ENCODE measurements around the gene RPP30. TPM values are rescaled to one million over a fixed set of nuclear protein-coding genes. Genes with fewer than 3 reads are reported as not detected.

Gene RPP30
- total RNA-seq, 2 experiments from 2014 or later = 55.8 to 56.8 TPM

DNA sequence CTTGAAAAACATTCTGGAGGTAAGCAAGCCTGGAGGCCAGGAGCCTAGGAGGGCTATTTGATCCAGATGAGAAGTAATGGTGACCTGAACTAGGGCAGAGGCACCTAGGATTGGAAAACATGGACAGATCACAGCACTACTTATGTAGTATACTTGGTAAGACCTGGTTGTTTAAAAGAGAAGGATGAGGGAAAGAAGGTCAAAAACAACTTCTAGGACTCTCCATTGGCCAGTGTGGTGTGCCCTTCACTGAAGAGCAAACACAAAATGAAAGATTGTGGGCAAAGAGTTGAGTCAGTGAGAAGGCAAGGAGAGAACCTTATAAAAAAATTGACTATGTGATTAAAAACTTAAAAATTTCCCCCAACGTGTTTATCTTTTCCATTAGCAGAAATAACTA is 34.8 kb downstream of the RPP30 start:
- DNase-seq (peak; percentile 3), ATAC-seq (peak; percentile 63)
- ChIA-PET CTCF (interaction anchor here (0.7 kb wide), 1 partner anchor 345 kb away, joined by 4 read pairs; no protein-coding TSS in a partner anchor), POLR2A (interaction anchor here (0.9 kb wide), 1 partner anchor 38 kb away, joined by 3 read pairs; no protein-coding TSS in a partner anchor)
- TF ChIP-seq, protein P1, sequence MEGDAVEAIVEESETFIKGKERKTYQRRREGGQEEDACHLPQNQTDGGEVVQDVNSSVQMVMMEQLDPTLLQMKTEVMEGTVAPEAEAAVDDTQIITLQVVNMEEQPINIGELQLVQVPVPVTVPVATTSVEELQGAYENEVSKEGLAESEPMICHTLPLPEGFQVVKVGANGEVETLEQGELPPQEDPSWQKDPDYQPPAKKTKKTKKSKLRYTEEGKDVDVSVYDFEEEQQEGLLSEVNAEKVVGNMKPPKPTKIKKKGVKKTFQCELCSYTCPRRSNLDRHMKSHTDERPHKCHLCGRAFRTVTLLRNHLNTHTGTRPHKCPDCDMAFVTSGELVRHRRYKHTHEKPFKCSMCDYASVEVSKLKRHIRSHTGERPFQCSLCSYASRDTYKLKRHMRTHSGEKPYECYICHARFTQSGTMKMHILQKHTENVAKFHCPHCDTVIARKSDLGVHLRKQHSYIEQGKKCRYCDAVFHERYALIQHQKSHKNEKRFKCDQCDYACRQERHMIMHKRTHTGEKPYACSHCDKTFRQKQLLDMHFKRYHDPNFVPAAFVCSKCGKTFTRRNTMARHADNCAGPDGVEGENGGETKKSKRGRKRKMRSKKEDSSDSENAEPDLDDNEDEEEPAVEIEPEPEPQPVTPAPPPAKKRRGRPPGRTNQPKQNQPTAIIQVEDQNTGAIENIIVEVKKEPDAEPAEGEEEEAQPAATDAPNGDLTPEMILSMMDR (IDR thresholded peaks at IDR 0.05) = no peak
- no peaks in the 10 kb centered on the region for H3K27me3 Mint-ChIP-seq
- H3K36me3 Mint-ChIP-seq (ENCODE audit: low read depth) = peaks cover 36% of the 10 kb centered on the region
- no peak overlapping the region for H3K4me3 Mint-ChIP-seq
- H3K9me3 Mint-ChIP-seq = peaks cover 6% of the 10 kb centered on the region
- H3K4me1 Mint-ChIP-seq (ENCODE audit: low read depth) = peaks cover 14% of the 10 kb centered on the region
- intact Hi-C loops (cut with micrococcal nuclease) = no loop called here
- H3K27ac Mint-ChIP-seq = peak overlapping the region; percentile 43

- ChIA-PET CTCF (interaction anchor here (0.6 to 5.7 kb wide), 40 partner anchors 9 to 387 kb away, joined by 3 to 60 read pairs (median 4); no protein-coding TSS in a partner anchor), POLR2A (no interaction called here)
- H3K4me3 Mint-ChIP-seq = no peak overlapping the region
- TF ChIP-seq, protein P1 (IDR thresholded peaks at IDR 0.05) = peak; percentile 85
- intact Hi-C loops (cut with micrococcal nuclease) = loop anchor here (5.0 kb wide), 1 partner anchor 341 kb away; no protein-coding TSS in a partner anchor
- H3K9me3 Mint-ChIP-seq = peaks cover 6% of the 10 kb centered on the region
- H3K36me3 Mint-ChIP-seq (ENCODE audit: low read depth) = peaks cover 15% of the 10 kb centered on the region
- ATAC-seq (peak; percentile 87), DNase-seq (peak; percentile 68)
- no peak overlapping the region for H3K27ac Mint-ChIP-seq
- H3K27me3 Mint-ChIP-seq = no peaks in the 10 kb centered on the region
- H3K4me1 Mint-ChIP-seq (ENCODE audit: low read depth) = peaks cover 7% of the 10 kb centered on the region
Observed at GRCh38 chr10:90911133-90912051, 39.6 kb downstream of the RPP30 start.

GRCh38 chr10:90912174-90912573 is 40.4 kb downstream of the RPP30 start:
- TF ChIP-seq, protein P1 (IDR thresholded peaks at IDR 0.05) = no peak
- Mint-ChIP-seq H3K27me3 (no peaks in the 10 kb centered on the region), H3K9me3 (peaks cover 6% of the 10 kb centered on the region), H3K4me1 (ENCODE audit: low read depth) (peaks cover 2% of the 10 kb centered on the region), H3K4me3 (no peak overlapping the region), H3K36me3 (ENCODE audit: low read depth) (peaks cover 8% of the 10 kb centered on the region), H3K27ac (no peak overlapping the region)
- ChIA-PET POLR2A (no interaction called here), CTCF (interaction anchor here (0.6 to 5.7 kb wide), 38 partner anchors 9 to 386 kb away, joined by 3 to 60 read pairs (median 4); no protein-coding TSS in a partner anchor)
- DNase-seq (no peak), ATAC-seq (no peak)
- intact Hi-C loops (cut with micrococcal nuclease) = loop anchor here (5.0 kb wide), 1 partner anchor 340 kb away; no protein-coding TSS in a partner anchor

GRCh38 chr10:90912854-90913479 is 41.2 kb downstream of the RPP30 start:
- Mint-ChIP-seq H3K27me3 (no peaks in the 10 kb centered on the region), H3K4me1 (ENCODE audit: low read depth) (peaks cover 2% of the 10 kb centered on the region), H3K27ac (no peak overlapping the region), H3K36me3 (ENCODE audit: low read depth) (peaks cover 2% of the 10 kb centered on the region), H3K4me3 (no peak overlapping the region), H3K9me3 (peaks cover 6% of the 10 kb centered on the region)
- intact Hi-C loops (cut with micrococcal nuclease) = loop anchor here (5.0 kb wide), 1 partner anchor 339 kb away; no protein-coding TSS in a partner anchor
- ChIA-PET CTCF (interaction anchor here (0.7 to 5.7 kb wide), 7 partner anchors 87 to 722 kb away, joined by 3 to 60 read pairs (median 3); no protein-coding TSS in a partner anchor), POLR2A (no interaction called here)
- ATAC-seq = no peak
- no peak for DNase-seq
- TF ChIP-seq, protein P1 (IDR thresholded peaks at IDR 0.05) = no peak

Measured in activated CD8-positive, alpha-beta T cell treated with anti-CD3 and anti-CD28 coated beads for 36 hours (primary cell).